GM12873 (cell line): ENCODE measurements around the gene SYT7.

Source experiments
- CTCF ChIP-seq: IDR thresholded peaks from 2 replicates; pipeline ENCODE4 v1.5.1; 2012; ENCODE audit warnings: low read depth, mild to moderate bottlenecking, moderate library complexity, low read length, control low read depth; ENCODE audit not compliant: insufficient read depth; ENCODE audit errors: missing control alignments

The SYT7 gene

GRCh38 chr11:61581030-61581928, at the start of gene SYT7:
Gene SYT7, minus strand, starts transcription at chr11:61581076. Its CDS starts 256 bp downstream, at chr11:61580820.
- peak; percentile 7 for TF ChIP-seq CTCF

- no peak for TF ChIP-seq CTCF
Observed at GRCh38 chr11:61630089-61630488, 49.2 kb upstream of the SYT7 start.

GRCh38 chr11:61629082-61629833, 48.4 kb upstream of the SYT7 start:
- TF ChIP-seq CTCF: no peak

GRCh38 chr11:61628662-61628970, 47.7 kb upstream of the SYT7 start:
- no peak for TF ChIP-seq CTCF

DNA sequence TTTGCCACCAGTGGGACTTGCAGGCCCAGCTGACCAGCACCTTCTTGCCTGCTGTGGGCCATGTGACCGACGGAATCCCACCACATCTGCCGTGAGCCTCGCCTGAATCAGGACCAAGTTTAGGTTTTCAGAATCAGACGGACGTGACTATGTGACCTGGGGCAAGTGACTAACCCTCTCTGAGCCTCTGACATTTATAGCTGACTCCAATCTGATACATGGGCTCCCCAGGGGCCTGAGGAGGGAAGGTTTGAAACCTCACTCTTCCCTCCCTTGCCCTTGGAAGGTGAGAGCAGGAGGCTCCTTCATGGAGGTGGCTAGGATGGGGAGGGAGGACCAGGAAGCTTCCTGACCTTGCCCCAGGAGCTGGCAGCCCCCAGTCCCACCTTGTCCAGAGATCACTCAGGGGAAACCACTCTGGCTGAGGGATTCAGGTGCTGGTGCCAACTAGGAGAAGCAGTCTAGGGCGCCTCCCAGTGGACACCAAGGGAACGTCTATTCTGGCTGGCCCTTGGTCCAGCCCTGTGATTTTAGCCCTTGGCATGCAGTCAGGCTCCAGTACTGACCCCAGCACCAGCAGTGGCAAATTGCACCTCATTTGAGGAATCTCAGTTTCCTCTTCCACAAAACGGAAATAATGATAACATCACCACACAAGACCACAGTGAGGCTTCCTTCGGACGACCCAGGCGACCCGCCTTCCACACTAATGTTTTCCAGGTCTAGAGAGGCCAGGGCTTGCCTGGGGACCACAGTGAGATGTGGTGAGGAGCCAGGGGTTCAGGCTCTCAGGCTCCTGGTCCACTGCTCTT, 47.2 kb upstream of the SYT7 start:
- peak; percentile 89 for TF ChIP-seq CTCF

- no peak for TF ChIP-seq CTCF
Observed at GRCh38 chr11:61626580-61627380, 45.9 kb upstream of the SYT7 start.
